HG03439 (cell line): ENCODE measurements around the gene SKIC3.

Experiments
- ATAC-seq: cut with Tn5 transposase; IDR thresholded peaks from one replicate; pipeline ENCODE4 v1.9.1; 2021; ENCODE audit warnings: mild to moderate bottlenecking, moderate library complexity; ENCODE audit not compliant: unreplicated experiment

Gene SKIC3

DNA sequence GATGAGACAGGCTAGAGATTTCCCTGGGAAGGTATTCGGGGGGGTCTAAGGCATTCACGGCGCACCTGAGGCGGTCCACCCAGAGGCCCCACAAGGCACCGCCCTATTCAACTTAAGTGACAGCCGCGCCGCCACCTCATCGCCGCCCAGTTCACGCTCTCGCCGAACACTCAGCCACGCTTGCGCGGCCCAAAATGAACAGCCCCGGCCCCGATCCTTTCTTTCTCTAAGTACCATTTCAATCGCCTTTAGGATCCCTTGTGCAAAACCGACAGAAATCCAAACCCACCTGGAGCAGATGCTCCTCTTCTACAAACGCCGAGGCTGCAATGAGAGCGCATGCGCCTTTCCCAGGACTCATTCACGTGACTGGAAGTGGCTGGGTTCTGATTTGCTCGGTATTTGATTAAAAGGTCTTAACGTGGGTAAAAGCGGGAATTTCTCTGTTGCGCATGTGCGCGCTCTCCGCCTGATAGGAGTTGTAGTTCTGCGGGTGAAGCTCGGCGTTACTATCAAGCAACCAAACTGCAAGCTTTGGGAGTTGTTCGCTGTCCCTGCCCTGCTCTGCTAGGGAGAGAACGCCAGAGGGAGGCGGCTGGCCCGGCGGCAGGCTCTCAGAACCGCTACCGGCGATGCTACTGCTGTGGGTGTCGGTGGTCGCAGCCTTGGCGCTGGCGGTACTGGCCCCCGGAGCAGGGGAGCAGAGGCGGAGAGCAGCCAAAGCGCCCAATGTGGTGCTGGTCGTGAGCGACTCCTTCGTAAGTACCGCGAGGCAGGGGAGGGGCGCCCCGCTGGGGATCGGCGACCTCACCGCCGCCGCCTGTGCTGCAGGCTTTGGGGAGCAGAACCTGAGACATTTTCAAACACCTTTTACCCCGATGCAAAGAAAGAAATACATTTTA is at the start of gene SKIC3, which contains the start of gene ARSK:
SKIC3 (minus strand) TSS at position 331 of the 902 bp plus-strand sequence. CDS start 7,827 bp downstream, outside the sequence.
ARSK (plus strand) TSS at position 455 of the 902 bp plus-strand sequence; CDS start at position 633, 178 bp downstream.
- peak; percentile 94 for ATAC-seq

GRCh38 chr5:95600557-95600956 is 45.8 kb upstream of the SKIC3 start:
- no peak for ATAC-seq

DNA sequence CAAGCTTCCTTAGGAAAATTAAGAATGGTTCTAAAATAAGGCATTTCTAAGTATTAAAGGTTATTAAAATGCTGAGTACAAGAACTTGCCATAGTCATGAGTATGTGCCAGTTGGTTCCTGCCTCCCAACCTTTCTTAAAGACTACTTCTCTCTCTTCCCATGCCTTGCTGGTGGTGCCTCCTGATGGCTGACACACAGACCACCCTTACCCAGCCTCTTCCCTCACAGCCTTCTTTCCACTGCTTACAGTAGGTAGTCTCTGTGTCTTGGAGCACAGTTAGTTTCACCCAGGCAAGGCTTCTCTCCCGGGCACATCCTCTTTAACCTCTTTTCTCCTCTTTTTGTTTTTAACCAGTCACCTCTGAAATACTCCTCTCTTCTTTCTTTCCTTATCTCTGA is 44.5 kb upstream of the SKIC3 start:
- ATAC-seq: no peak

GRCh38 chr5:95595289-95595931 is 40.6 kb upstream of the SKIC3 start:
- no peak for ATAC-seq

GRCh38 chr5:95591490-95591901 is 36.7 kb upstream of the SKIC3 start:
- peak; percentile 89 for ATAC-seq

DNA sequence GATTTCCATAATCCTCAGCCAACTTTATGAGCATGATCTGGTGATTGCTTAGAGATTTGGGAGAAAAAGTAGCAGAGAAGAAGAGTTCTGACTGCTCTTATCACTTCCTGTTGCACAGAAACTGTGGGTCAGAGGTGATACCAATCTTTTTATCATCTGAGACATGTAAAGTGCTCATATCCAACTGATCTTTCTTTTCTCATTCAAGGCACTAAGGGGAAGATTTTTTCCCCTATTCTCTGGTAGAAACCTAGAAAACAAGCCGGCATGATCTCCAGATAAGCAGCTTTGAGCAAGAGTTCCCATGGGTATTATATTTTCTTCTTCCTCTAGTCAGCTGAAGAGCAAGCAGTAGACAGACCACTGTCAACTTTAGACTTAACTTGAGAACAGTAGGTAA is 36.1 kb upstream of the SKIC3 start:
- ATAC-seq: no peak

DNA sequence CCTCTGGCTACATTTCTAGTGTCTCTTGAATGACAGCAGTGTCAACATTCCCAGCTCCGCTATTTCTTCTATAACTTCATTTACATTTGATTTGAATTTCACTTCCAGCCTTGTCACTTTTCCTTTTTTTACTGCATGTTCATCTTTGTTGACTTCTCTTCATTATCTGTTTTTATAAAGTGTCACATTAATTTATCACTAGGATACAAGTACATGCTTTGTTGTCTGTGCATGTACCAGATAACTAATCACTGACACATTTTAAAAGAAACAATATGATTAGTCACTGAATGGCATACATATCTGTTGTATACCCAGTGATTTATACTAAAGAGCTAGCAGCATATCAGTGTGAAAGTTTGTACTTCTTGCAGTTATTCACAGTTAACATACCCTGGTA is 29.2 kb upstream of the SKIC3 start:
- no peak for ATAC-seq

GRCh38 chr5:95581576-95581975 is 26.8 kb upstream of the SKIC3 start:
- no peak for ATAC-seq

DNA sequence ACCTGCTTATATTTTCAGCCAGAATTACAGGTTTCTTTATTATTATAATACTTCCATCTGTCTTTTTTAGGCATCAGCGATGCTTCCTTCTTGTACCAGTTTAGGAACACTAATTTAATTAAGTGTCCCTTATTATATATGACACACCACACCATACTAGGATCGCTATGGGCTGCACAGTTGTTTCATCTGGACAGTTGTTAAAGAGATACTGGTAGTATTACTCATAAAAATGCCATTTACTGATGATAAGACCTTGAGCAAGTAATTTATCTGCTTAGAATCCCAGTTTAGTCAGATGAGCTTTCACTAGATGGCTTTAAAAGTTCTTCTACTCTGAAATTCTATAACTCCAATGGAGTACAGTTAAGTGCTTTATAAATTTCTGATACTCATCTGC is 17.2 kb upstream of the SKIC3 start:
- ATAC-seq: no peak

- ATAC-seq: no peak
These were observed 10.6 kb upstream of the SKIC3 start for GRCh38 chr5:95565280-95565920.

GRCh38 chr5:95564450-95564849 is 9.7 kb upstream of the SKIC3 start:
- no peak for ATAC-seq

DNA sequence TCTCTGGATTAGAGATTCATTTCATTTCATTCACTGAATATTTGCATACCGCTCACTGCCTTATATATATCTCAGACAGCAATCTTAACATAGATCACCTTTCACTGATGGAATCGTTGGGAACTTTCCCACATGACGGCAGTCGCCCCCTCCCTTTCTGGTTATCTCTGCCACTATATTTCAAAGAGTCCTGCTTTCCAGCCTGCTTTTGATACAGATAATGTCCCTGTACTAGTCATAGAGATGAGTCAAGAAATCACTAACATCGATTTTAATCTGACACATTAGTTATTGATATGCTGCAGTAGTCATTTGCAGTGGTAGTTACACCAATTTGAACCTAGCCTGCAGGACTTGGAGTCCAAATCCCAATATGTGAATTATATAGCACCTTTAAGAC is 8.6 kb upstream of the SKIC3 start:
- ATAC-seq: no peak

DNA sequence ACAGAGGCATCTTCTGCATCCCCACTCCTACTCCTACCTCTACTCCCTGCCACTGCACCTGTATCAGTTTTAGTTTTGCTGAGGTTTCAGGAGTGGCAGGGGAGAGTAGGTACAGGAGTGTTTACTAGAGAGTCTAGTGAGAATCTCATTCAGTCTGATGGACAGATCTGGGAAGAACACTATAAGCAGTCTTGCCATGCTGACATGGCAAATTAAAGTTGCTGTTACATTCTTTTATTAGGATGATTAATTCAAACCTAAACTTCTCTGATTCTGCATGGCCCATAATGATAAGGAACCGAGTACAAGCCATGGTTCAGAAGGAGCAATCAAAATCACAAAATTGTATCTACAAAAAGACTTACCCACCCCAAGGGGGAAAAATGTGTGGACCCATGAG is 7.5 kb upstream of the SKIC3 start:
- no peak for ATAC-seq

DNA sequence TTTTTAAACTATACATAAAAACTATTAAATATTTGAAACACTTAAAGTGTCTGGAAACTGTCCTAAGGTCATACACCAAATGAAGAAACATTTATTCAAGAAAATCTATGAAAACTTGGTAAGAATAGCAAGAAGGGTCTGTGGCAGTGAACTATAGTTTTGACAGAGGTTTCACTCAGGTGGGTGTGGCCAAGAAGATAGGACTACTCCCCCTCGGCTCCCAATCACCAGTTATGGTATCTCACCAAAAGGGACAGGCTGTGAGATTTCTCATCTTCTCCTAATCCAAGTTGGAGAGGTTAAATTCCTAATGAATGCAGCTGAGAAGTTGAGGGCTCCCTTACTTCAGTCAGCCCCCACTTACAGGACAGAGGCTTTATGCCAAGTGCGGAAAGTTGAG is 3.1 kb upstream of the SKIC3 start:
- ATAC-seq: no peak

DNA sequence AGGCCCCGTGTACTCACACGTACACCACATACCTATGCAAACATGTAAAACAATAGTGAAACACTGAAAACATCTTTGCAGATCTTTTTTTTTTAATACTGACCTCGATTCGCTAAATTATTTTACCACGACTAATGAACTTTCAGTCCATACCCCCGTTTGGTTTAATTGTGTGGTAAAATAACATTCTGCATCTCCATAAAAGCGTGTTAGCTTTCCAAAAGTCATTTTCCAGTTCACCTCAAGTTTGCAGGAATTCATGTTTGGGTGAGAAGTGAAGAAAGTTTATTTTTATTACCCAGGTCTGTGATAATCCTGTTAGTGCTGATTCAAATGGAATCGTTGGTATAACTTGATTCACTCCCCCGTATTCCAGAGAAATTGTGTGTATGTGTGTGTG is 776 bp upstream of the SKIC3 start:
- ATAC-seq: no peak

DNA sequence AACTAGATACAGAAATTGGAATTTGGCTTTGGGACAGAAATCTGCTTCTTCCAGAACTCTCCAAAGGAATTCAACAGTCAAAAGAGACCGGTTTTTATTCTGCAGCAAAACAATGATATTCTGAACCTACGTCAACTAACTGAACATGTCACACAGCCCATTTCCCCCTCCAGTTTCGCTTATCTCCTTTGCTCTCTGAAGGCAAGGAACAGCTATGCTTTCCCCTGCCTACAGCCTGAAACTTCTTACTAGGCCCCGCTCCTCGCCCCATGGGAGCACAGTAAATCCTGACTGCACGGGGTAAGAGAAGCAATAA is 488 bp downstream of the SKIC3 start:
- peak; percentile 21 for ATAC-seq

- ATAC-seq: no peak
These were observed 5.7 kb downstream of the SKIC3 start for GRCh38 chr5:95549030-95549429.

- ATAC-seq: no peak
These were observed 11.6 kb downstream of the SKIC3 start for GRCh38 chr5:95543017-95543705.

- no peak for ATAC-seq
These were observed 17.3 kb downstream of the SKIC3 start for GRCh38 chr5:95537501-95537900.

- no peak for ATAC-seq
These were observed 21.0 kb downstream of the SKIC3 start for GRCh38 chr5:95533761-95534160.

DNA sequence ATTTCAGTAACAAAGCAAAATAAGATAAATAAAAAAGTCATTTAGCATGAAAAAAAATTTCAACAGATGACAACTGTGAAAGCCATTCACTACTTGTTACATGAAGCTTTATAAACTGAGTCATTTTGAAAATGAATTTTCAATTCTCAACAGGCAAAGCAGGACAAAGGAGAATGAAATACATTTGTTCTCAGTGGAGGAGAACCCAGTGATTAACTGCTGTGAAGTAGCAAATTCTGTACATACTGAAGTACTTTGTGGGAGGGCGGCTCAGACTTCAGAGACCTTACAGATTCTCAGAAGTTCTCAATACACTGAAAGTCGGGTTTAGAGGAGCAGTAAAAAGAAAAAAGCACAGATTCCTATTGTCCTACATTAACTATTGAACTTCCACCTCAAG is 21.7 kb downstream of the SKIC3 start:
- ATAC-seq: no peak
